GM21423 (cell line): Measurements from ENCODE around the gene MAFF.
"Not testable (repeated sequence)": the region's sequence is repeated elsewhere in the genome, so short reads cannot be mapped to it uniquely, and the experiment has no call there.

ENCODE experiments used
- ATAC-seq: cut with Tn5 transposase; IDR thresholded peaks from one replicate; pipeline ENCODE4 v1.9.1; 2021; ENCODE audit warnings: mild to moderate bottlenecking, moderate library complexity; ENCODE audit not compliant: unreplicated experiment

The MAFF gene

DNA sequence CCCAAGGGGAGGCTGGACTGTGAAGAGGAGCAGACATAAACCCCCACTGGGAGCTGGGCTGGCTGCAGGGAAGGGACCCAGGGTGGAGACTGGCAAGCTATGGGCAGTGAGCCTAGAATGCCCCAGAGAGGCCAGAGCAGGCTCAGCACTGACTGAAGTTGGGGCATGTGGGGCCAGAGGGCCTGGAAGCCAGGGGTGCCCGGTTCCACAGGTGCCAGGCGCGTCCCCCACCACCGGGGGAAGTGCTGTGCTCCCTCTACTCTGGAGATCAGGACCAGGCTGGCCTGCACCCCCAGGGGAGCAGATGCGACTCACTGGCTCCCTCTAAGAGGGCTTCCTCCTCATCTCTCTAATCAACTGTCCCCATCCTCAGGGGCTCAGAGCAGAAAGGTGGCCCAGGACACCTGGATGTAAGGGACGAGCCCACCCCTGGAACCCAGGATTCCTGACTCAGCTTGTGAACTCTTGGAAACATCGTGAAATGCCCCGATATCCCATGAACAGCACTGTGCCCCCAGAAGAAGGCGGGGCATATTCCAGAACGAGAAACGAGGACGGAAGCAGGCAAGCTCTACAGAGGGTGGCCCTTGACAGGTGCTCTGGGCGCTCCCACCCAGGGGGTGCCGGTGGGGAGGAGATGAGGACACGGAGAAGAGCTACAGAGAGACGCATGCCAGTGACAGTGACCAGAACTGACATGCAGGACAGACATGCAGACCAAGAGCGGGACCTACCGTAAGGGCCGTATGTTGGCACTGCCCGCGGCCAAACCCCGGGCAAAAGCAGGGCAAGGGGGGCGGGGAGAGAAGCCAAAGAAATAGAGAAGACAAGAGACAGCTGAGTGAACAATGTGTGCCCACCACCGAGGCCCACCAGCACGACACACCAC, 20.4 kb downstream of the MAFF start:
- no peak for ATAC-seq

DNA sequence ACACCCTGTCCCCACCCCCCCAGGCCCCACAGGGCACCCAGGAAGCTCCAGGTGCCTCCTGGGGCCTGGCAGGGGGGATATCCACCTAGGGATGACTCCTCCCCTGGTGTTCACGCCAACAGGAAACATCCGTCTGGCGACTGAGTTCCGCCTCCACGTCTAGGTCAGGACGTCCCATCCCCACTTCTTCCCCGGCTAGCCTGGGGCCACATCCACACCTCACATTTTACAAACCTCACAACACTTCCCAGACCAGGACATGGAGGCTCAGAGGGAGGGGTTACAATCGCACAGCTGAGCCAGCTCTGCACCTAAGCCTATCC, 21.0 kb downstream of the MAFF start:
- ATAC-seq, result no peak

DNA sequence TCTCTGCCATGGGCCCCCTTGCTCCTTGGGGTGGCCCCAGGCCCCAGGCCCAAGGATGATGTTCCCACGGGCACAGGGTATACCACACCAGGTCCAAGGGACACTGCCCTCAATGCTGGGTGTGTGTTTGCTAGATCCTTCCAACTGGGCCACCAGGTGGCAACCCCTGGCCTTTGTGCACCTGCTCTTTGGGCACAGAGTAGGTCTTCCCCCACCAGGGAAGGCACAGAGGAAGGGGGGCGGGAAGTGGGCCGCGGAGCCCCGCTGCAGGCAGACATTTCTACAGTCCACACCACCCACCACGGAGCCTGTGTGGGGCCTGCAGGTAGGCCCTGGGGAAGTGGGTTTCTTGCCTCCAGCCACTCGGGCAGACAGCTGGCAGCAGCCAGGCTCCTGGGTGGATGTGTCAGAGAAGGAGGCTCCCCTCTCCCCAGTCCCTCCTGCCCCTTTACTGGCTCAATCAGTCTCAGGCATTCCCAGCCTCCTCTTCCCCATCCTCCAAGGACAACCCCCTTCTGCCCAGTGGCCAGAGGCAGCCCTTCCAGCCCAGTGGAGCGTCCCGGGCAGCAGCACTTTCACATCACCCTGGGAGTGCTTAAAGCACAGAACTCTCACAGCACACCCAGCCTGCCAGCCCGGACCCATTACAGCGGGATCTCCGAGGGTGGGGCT, 21.6 kb downstream of the MAFF start:
- no peak for ATAC-seq

DNA sequence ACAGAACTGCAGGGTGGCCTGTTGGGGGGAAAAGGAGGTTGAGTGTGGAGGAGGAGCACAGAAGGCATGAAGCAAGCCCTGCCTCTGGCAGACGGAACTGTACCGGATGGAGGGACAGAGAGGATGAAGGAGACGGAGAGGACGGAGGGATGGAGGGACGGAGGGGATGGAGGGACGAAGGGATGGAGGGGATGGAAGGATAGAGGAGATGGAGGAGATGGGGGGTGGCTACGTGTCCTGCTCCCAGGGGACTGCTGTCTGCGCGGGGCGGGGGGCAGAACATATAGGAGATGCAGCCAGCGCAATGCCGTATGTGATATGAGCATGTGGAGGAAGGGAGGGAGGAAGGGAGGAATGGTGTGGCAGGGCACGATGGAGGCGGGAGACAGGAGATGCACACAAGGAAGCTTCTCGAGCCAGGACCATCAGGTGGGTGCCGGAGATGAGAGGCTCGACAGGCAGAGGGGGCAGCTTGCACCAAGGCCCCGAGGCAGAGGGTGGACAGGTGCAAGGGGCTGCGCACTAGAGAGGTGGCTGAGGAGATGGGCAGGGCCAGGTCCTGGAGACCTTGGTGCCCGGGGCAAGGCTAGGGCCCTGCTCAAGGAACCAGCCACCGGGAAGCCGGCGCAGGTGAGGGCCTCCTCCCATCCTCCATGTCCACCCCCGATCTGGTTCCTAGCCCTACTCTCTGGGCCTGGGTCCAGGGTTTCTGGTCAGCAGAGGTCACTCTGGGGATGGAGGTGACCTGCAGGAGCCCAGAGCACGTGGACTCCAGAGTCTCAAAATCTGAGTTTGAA, 25.3 kb downstream of the MAFF start:
- ATAC-seq, result no peak

DNA sequence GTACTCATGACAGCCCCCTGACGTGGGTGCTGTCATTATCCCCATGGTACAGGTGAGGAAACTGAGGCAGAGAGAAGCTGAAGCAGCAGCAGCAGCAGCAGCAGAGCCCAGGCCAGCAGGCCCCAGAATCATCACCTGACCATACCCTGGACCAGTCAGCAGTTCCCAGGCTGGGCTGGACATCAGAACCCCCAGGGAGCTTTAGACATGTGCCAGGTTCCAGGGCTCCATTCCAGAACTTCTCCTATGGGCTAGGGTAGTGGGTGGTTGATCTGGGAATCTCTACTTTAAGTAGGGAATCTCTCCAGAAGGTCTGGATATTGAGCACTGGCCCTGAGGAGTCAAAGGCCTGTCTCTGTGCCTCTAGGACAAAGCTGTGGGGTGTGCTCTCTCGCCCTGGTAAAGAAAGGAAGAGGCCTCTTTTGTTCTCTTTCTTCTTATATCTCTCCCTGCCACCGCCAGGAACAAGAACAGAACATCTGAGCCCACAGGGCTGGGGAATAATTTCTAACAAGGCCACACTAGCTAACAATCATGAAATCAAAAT, 26.6 kb downstream of the MAFF start:
- no peak for ATAC-seq

DNA sequence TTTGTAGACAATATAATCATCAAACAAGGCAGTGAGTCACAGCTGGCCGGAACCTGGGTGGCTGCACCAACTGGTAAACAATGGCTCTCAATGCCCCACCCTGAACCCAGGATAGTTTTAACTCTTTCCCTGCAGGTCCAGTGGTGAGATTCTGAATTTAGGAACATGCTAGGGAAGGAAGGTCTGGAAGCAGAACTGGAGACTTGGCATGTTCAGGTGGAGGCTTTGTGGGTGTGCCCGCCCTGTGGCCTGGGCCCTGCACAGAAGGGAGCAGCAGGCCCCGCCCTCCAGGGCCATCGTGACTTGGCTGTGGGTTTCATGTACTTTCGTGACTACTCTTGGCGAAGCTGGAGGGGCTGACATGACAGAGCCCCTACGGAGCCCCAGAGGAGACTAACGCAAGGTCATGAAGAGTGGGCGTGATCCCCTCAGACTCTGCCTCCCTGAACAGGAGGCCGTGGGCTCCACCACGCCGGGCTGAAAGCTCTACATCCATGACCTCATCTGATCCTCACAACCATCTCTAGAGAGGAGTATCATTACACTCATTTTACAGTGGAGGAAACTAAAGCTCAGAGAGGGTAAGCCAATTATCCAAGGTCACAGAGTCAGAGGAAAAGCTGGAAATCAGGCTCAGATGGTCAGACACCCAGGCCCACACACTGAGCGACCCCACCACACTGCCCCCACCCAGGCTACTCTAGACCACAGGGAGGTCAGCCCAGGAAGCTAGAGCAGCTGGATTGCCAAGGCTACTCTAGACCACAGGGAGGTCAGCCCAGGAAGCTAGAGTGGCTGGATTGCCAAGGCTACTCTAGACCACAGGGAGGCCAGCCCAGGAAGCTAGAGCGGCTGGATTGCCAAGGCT, 27.3 kb downstream of the MAFF start:
- no peak for ATAC-seq

DNA sequence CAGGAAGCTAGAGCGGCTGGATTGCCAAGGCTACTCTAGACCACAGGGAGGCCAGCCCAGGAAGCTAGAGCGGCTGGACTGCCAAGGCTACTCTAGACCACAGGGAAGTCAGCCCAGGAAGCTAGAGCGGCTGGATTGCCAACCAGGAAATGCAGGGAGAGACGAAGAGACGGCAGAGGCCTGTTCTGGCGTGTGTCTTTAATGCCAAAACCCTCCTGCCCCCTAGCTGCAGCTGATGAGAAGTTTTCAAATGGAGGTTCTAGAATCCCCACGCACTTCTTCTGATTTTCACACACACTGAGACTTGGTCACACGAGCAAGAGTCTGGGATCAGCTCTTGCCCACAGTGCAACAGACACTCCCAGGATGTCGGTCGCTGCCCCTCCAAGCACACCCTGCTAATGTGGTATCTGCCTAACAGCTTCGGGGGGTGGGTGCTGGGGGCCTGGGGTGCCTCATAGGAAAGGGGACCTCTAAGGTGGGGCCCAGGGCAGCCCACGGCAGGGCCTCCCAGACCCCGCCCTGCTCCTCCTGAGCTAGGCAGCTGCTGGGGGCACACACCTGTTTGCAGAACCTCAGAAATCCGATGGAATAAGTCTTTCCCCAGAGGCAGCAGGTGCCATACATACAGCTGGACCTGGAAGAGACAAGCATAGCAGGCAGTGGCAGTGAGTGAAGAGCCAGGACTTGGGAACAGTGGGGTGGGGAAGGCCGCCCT, 28.5 kb downstream of the MAFF start:
- no peak for ATAC-seq

DNA sequence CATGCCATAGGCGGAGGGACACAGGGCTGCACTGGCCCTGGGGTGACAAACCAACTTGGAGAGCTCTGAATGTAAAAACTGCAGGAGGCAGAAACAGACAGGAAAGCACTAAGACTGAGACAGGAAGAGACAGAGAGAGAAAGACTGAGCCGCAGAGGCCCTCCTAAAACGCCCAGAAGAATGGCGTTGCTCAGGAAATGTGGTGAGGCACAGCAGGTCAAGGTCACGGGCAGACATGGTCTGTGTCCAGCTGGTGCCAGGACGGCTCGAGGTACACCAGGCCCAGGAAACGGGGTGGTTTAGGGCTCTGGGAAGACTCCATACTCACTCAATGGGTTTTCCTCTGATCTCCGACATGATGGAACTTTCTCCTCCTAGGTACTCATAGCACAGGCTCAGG, 29.1 kb downstream of the MAFF start:
- no peak for ATAC-seq

DNA sequence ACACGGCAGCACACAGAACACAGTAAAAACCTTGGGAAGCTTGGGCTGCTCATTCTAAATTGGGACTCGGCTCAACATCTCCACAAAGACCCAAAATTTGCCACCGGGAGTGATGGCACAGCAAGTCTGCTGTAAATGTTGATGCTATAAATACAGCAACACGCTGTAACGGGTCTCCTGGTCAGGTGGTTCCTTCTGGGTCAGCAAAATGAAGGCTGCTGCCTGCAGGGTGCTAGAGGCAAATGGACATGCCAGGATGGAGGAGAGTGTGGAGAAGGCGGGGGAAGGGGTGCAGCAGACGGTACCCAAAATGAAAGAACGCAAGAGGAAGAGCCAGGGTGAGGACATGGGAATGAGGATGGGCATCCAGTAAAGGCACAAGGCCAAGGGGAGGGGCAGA, 30.4 kb downstream of the MAFF start:
- ATAC-seq, result no peak

DNA sequence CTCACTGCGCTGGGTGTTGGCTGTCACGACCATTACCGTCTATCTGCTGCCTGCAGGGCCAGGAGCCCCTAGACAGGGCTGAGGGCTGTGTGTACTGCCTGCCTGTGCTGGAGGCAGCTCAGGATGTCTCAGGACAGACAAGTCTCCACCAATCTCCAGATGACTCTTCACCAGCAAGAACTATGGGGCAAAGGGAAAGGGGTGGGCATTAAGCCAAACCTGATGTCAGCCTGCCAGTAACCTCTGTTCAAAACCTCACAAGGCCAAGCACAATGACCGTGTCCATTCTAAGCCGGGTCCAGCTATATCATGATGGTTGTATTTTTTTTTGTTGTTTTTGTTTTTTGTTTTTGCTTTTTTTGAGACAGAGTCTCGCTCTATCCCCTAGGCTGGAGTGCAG, 31.6 kb downstream of the MAFF start:
- ATAC-seq, result no peak

DNA sequence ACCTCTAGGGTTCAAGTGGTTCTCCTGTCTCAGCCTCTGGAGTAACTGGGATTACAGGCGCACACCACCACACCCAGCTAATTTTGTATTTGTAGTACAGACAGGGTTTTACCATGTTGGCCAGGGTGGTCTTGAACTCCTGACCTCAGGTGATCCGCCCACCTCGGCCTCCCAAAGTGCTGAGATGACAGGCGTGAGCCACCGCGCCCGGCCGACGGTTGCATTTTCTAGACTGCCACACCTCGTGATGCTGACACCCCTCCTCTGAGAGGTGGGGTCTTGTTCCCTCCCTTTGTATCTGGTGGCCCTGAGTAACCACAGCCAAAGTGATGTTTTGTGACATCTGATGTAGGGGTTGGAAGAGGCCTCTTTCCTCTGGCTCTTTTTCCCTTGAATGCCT, 32.1 kb downstream of the MAFF start:
- not testable (repeated sequence) for ATAC-seq

DNA sequence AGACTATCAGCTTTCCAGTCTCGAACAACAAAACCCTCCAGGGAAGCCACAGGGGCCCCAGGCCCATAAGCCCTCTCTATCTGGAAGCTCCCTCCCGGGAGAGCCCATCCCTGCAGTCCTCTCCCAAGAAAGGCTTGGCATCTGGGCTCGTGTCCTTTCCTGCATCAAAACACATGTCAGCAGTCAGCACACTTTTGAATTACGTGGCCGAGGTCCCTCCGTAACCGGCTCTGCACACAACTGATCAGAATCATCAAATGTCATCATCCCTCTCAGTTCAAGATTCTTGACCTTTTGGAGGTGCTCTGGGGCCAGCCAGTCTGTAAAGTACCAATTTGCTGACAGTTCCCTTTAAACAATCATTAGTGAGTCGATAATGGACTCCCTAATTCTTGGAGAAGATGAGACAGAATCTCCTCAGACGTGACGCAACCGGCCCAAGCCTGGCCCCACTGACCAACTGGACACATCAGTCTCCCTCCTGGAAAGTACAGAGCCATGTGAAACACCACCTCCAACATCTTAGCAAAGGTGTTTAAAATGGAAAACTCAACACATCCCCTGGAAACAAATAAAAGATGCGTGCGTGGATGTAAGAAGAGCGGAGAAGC, 33.6 kb downstream of the MAFF start:
- ATAC-seq, result no peak

DNA sequence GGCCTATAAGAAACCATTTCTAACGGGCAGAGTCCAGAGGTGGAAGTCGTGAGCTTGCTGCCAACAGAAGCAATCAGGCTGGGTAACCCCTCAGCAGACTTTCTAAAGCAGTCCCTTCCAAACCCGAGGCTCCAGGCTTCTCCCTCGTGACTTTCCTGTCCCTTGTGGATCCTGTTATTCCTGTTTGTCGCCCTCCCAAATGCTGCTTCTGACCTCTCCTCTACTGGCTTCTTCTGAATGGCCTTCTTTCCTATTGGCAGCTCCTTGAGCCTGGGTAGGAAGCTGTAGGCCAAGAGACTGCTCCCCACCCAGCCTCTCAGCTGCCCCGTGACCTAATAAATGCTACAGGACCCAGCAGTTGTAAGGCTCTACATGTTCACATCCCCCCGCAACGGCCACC, 35.0 kb downstream of the MAFF start:
- no peak for ATAC-seq

DNA sequence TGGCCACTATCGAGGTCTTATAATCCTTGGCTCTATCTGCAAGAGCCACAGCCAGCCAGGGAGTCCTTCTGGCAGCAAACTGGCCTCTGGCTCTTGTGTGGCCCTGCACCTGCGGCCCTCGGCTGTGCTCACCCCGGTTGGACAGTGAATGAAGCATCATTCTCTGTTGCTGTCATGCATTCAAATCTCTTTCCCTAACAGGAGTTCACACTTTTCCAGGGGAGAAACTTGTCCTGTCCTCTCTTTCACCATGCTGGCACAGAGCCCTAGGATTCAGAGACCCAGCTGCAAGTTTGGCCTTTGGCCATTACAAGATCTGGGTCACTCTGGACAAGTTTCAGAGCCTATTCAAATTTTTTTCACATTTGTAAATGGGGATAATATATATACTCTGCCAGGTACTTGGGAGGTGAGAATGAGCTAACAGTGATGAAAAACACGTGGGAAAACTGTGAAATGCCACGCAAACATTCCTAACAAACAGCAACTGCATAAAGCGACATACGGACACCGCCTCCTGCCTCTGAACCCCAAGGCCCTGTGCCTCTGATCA, 36.8 kb downstream of the MAFF start:
- ATAC-seq, result no peak

DNA sequence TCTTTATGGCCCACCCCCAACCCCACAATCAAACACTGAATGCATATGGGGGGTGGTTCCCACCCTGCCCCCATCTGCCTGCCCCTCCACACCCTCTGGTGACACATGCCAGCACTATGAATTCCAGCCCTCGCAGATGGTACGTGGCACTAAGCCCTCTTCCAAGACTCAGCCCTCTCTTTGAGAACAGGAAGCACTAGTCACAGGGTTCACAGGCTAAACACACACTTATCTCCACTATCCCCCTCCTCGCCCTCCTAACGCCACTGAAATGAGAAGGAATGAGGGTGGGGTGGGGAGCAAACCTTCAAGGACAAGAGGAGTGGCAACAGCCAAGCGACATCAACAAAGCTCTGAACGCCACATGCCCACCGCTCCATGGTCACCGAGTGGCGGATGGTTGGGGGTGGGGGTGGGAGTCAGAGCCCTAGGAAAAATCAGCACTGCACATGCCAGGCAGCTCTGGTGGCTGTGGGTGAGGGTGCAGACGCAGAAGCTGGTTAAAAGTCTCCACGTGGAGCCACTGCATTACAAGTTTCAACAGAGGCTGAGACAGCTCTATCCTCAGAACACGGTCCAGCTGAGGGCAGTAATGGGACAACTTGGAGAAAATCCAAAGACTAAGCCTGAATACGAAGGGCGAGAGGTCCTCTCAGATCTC, 37.4 kb downstream of the MAFF start:
- ATAC-seq, result no peak

DNA sequence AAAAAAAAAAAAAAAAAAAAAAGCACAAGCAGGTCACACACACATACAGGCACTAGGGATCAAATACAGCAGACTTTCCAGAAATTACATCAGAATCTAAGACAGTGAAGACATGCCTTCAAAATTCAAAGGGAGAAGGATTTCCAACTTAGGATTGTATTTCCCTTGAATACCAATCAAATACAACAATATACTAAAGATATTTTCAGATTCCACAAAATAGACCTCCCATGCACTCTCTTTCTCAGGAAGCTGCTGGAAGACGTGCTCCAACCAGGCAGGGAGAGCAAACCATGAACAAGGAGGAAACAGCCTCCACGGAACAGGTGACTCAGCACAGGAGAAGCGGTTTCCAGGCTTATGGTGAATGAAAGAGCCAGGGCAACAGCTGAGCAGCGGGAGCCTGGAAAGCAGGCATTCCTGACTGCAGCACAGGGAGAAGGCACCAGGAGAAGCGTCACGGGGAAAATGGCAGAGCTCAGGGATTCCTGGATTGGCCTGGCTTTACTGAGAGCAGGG, 39.0 kb downstream of the MAFF start:
- ATAC-seq, result no peak

DNA sequence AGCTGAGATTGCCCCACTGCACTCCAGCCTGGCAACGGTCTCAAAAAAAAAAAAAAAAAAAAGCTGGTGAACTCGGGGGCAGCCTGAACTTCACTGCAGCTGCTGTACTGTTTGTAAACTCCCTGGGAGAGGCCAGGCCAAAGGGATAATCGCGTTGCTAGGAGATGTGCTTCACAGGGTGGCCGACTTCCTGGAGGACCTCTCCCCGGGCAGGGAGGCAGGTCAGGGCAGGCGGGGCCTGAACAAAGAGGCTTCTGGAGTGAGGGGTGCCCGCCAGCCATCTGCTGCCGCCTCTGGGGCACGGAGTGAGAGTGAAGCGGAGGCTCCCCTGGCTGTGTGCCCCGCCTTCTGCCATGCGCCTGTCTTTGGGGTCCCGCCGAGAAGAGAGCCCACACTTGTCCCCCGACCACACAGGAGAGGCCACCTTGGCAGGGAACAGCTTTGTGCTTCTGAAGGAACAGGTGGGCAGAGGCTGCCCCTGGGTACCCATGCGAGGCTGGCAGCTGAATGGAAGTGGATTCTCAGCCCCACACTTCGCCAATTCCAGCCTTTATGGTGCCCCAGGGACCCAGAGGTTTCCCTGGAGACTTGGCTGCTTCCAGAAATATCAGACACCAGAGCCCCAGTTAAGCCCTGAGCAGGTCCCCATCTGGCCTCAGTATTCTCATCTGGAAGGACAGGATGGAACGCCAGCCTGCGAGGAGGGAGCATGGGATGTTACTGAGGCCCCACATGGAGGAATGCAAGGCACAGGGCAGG, 41.4 kb downstream of the MAFF start:
- no peak for ATAC-seq

DNA sequence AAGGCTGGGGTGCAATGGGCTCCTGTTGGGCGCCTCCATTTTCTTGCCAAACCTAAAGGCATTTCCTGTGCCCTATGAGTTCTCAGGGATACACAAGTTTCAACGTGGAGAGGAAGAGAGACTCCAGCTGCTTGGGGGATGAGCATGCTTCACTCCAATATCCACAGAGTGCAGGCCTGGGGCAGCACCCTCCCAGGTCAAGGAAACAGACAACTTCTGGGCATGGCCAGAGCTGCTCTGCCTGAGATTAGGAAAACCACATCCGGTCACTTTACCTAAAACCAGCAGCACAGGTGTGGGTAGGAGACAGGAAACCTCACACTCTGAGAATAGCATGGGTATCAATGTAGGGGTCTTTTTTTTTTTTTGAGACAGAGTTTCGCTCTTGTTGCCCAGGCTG, 42.3 kb downstream of the MAFF start:
- no peak for ATAC-seq
